Endothelial cell of umbilical vein (primary cell): ENCODE results near the gene FIG4. TPM values are rescaled to one million over a fixed set of nuclear protein-coding genes. Genes with fewer than 3 reads are reported as not detected.

Source experiments
- BruUV-seq: library from RNA; stranded (reverse); fragments of 400-500 nt; replicated peaks from 2 replicates; lab custom pipeline; 2021; lab: Mats Ljungman, UMichigan
- CTCF ChIA-PET: fragments of 300-600, 350-600 bp; sonication (Branson Sonifier 250); formaldehyde crosslinking; loops from one replicate; lab custom pipeline; 2021; ENCODE audit warnings: antibody characterized with exemption, inconsistent platforms; lab: Charles Lee
- POLR2A ChIA-PET: fragments of 300-600, 350-600 bp; sonication (Branson Sonifier 250); formaldehyde crosslinking; loops from one replicate; lab custom pipeline; 2021; ENCODE audit warnings: antibody characterized with exemption, inconsistent platforms; lab: Charles Lee
- DNase-seq: peaks from one replicate; pipeline ENCODE4 v3.0.0-alpha.2; 2011; ENCODE audit warnings: low read depth, low spot score
- FAIRE-seq: peaks from 2 replicates; lab custom pipeline; 2011; peaks lifted over from hg19 to GRCh38; lab: Jason Lieb, UNC
- H2AFZ ChIP-seq: 2 replicates; pipeline ENCODE4 v1.6.0; 2012; ENCODE audit warnings: low read depth, low read length, control low read depth, inconsistent platforms
- H3K27ac ChIP-seq: 2 replicates; pipeline ENCODE4 v1.5.1; 2011; ENCODE audit warnings: low read depth, mild to moderate bottlenecking, control low read depth, low read length, moderate library complexity; ENCODE audit not compliant: insufficient read depth
- H3K27me3 ChIP-seq, 2 experiments: 2 replicates each; pipeline versions ENCODE4 v1.6.0 to v1.6.1; 2011; ENCODE audit warnings: low read length in 2 of 2, mixed read lengths in 1 of 2; ENCODE audit not compliant: control insufficient read depth in 2 of 2, insufficient read depth in 2 of 2
- H3K36me3 ChIP-seq, 2 experiments: 2 replicates in 1 of 2; 3 replicates in 1 of 2; pipeline ENCODE4 v1.5.1; 2011; ENCODE audit warnings: low read length in 2 of 2, mild to moderate bottlenecking in 1 of 2, moderate library complexity in 1 of 2; ENCODE audit not compliant: control insufficient read depth in 2 of 2, insufficient read depth in 2 of 2; ENCODE audit errors: extremely low read depth in 1 of 2
- H3K4me1 ChIP-seq: 3 replicates; pipeline ENCODE4 v1.5.1; 2011; ENCODE audit warnings: mild to moderate bottlenecking, low read length; ENCODE audit not compliant: control insufficient read depth, insufficient read depth; ENCODE audit errors: extremely low read depth
- H3K4me2 ChIP-seq: 2 replicates; pipeline ENCODE4 v1.6.1; 2011; ENCODE audit warnings: low read length, control low read depth, mixed read lengths; ENCODE audit not compliant: insufficient read depth
- H3K4me3 ChIP-seq, 3 experiments: fragments of 200-600 bp in 1 of 3; sonication (generic), shearing (Covaris generic) in 1 of 3; replicated peaks in 1 of 3; 2 replicates each; pipeline ENCODE4 v1.5.1; 2011 to 2016; ENCODE audit warnings: control low read depth in 3 of 3, low read length in 3 of 3, mild to moderate bottlenecking in 2 of 3, inconsistent platforms in 1 of 3, low read depth in 1 of 3, moderate library complexity in 1 of 3; ENCODE audit not compliant: insufficient read depth in 1 of 3
- H3K79me2 ChIP-seq: 2 replicates; pipeline ENCODE4 v1.6.0; 2012; ENCODE audit warnings: low read length, inconsistent platforms; ENCODE audit not compliant: control insufficient read depth, insufficient read depth
- H3K9ac ChIP-seq: replicated peaks from 2 replicates; pipeline ENCODE3; 2011; ENCODE audit warnings: low read length, control low read depth; ENCODE audit not compliant: insufficient read depth; ENCODE audit errors: extremely low read depth
- H3K9me1 ChIP-seq: replicated peaks from 3 replicates; pipeline ENCODE4 v1.6.0; 2011; ENCODE audit warnings: mild to moderate bottlenecking, low read length; ENCODE audit not compliant: control insufficient read depth, insufficient read depth; ENCODE audit errors: extremely low read depth
- H3K9me3 ChIP-seq: replicated peaks from 2 replicates; pipeline ENCODE4 v1.5.1; 2012; ENCODE audit warnings: low read length, inconsistent platforms; ENCODE audit not compliant: control insufficient read depth, insufficient read depth
- H4K20me1 ChIP-seq: replicated peaks from 2 replicates; pipeline ENCODE3; 2011; ENCODE audit warnings: mild to moderate bottlenecking, low read length; ENCODE audit not compliant: control insufficient read depth, insufficient read depth; ENCODE audit errors: extremely low read depth
- CTCF ChIP-seq, 2 donors: IDR thresholded peaks; 1 replicate in 1 of 2; 2 replicates in 1 of 2; pipeline ENCODE4 v1.5.1; 2011; ENCODE audit warnings: low read length in 2 of 2, mild to moderate bottlenecking in 2 of 2, moderate library complexity in 2 of 2, control low read depth in 1 of 2, inconsistent platforms in 1 of 2, low read depth in 1 of 2; ENCODE audit not compliant: insufficient read depth in 1 of 2; ENCODE audit errors: extremely low read depth in 1 of 2
- EZH2 ChIP-seq: IDR thresholded peaks from 2 replicates; pipeline ENCODE4 v1.6.1; 2012; ENCODE audit warnings: borderline replicate concordance, low read depth, mild to moderate bottlenecking, moderate library complexity, low read length, inconsistent platforms; ENCODE audit not compliant: severe bottlenecking
- FOS ChIP-seq: IDR thresholded peaks from 2 replicates; pipeline ENCODE4 v1.6.1; 2011; ENCODE audit warnings: mild to moderate bottlenecking, low read length, moderate library complexity, borderline replicate concordance; ENCODE audit not compliant: insufficient read depth
- GATA2 ChIP-seq: IDR thresholded peaks from 2 replicates; pipeline ENCODE4 v1.7.0; 2011; ENCODE audit warnings: low read depth, mild to moderate bottlenecking, moderate library complexity, mixed read lengths, low read length; ENCODE audit not compliant: insufficient read length, insufficient read depth
- JUN ChIP-seq: IDR thresholded peaks from 2 replicates; pipeline ENCODE4 v1.6.1; 2011; ENCODE audit warnings: borderline replicate concordance, low read depth; ENCODE audit not compliant: insufficient read length, insufficient read depth
- MAX ChIP-seq: IDR thresholded peaks from 2 replicates; pipeline ENCODE4 v1.6.1; 2011; ENCODE audit not compliant: insufficient read depth, insufficient read length
- MYC ChIP-seq: IDR thresholded peaks from one replicate; pipeline ENCODE4 v1.6.1; 2011; ENCODE audit warnings: mild to moderate bottlenecking, low read depth, low read length
- POLR2A ChIP-seq: IDR thresholded peaks from 2 replicates; pipeline ENCODE4 v1.6.1; 2012; ENCODE audit warnings: low read depth, mild to moderate bottlenecking, control low read depth, low read length
- POLR2AphosphoS5 ChIP-seq: IDR thresholded peaks from 2 replicates; pipeline ENCODE4 v1.6.1; 2012; ENCODE audit warnings: low read depth, mild to moderate bottlenecking, control low read depth, low read length, moderate library complexity; ENCODE audit not compliant: insufficient read depth
- dilution Hi-C: fragments of 300-500 bp; cut with MboI; formaldehyde crosslinking; loops from one replicate; pipeline ENCODE4 v1.15.0; 2019; ENCODE audit warnings: low sequenced_read_pairs; ENCODE audit not compliant: extremely low pct_ligation_motif_present
- intact Hi-C: fragments of 100-400 bp; cut with micrococcal nuclease; formaldehyde crosslinking; loops from one replicate; pipeline ENCODE4 v1.10.0; 2022
- polyA plus RNA-seq, 4 experiments: library from polyadenylated mRNA; depleted of rRNA in 3 of 4; stranded (reverse) in 3 of 4; unstranded in 1 of 4; fragments of >200 nt; gene quantifications; 2 replicates each; pipeline versions ENCODE4 v1.2.1 to v1.2.3, GENCODE V29; 2011 to 2012; ENCODE audit warnings: missing spikeins in 1 of 4
- total RNA-seq: library from RNA; stranded (reverse); gene quantifications from 2 replicates; pipeline ENCODE4 v1.2.3, GENCODE V29; 2021

The FIG4 gene
- total and polyA plus RNA-seq, 2 donors (not counting 3 experiments of a cell fraction or from before 2014, with no cell fraction given), result 7.9 to 12.2 TPM

GRCh38 chr6:109853426-109853825 is 162.3 kb downstream of the FIG4 start:
- Histone ChIP-seq H2AFZ (no peak overlapping the region), H3K4me1 (no peaks in the 10 kb centered on the region), H3K27ac (no peak overlapping the region), H3K36me3 (no peaks in the 10 kb centered on the region), H3K4me3 (no peak overlapping the region), H3K9ac (no peak overlapping the region), H3K4me2 (no peak overlapping the region), H3K9me3 (no peaks in the 10 kb centered on the region), H3K79me2 (no peaks in the 10 kb centered on the region), H3K27me3 (peaks cover 2 to 3% of the 10 kb centered on the region in 2 experiments), H4K20me1 (no peaks in the 10 kb centered on the region), H3K9me1 (no peaks in the 10 kb centered on the region)
- BruUV-seq, result no TSS peak
- POLR2A ChIA-PET, result no interaction called here
- CTCF ChIA-PET, result interaction anchor here (1.0 kb wide), 1 partner anchor 186 kb away, joined by 3 read pairs; no protein-coding TSS in a partner anchor
- DNase-seq (no peak), FAIRE-seq (no peak)
- dilution Hi-C loops (no loop called here), intact Hi-C loops (no loop called here)
- TF ChIP-seq GATA2 (no peak), CTCF (IDR thresholded peaks at IDR 0.05; ENCODE audit: extremely low read depth in 1 of 2, insufficient read depth in 1 of 2, low read depth in 1 of 2, low read length in 2 of 2) (no peak), MAX (no peak), EZH2 (no peak), POLR2AphosphoS5 (no peak), FOS (no peak), JUN (no peak), MYC (no peak), POLR2A (no peak)
